WTC11 (cell line): ENCODE measurements around the gene ERC1. TPM values are rescaled to one million over a fixed set of nuclear protein-coding genes. Genes with fewer than 3 reads are reported as not detected.

Experiments used
- ATAC-seq: fragments of 200-7000 bp; cut with Tn5 transposase; 2 replicates; pipeline ENCODE4 v1.10.0; 2021; ENCODE audit warnings: mild to moderate bottlenecking, moderate library complexity
- CTCF ChIA-PET: fragments of 300-600 bp; sonication (Branson Sonifier 250); formaldehyde crosslinking; loops from one replicate; lab custom pipeline; 2021; ENCODE audit warnings: antibody characterized with exemption; lab: Charles Lee
- POLR2A ChIA-PET: fragments of 350-600 bp; sonication (Branson Sonifier 250); formaldehyde crosslinking; loops from one replicate; lab custom pipeline; 2021; ENCODE audit warnings: antibody characterized with exemption; lab: Charles Lee
- DNase-seq: peaks from one replicate; pipeline ENCODE4 v3.0.0; 2021; ENCODE audit warnings: low spot score
- H3K27ac Mint-ChIP-seq: 2 replicates; pipeline ENCODE4 v1.8.0; 2021; ENCODE audit warnings: mixed read lengths
- H3K27me3 Mint-ChIP-seq: 2 replicates; pipeline ENCODE4 v1.8.0; 2021; ENCODE audit warnings: low read depth, mild to moderate bottlenecking, moderate library complexity, mixed read lengths
- H3K36me3 Mint-ChIP-seq: 2 replicates; pipeline ENCODE4 v1.8.0; 2021; ENCODE audit warnings: mixed read lengths
- H3K4me1 Mint-ChIP-seq: 2 replicates; pipeline ENCODE4 v1.8.0; 2022; ENCODE audit warnings: mixed read lengths
- H3K4me3 Mint-ChIP-seq: 2 replicates; pipeline ENCODE4 v1.8.0; 2021; ENCODE audit warnings: mild to moderate bottlenecking, moderate library complexity, mixed read lengths
- H3K9me3 Mint-ChIP-seq: 2 replicates; pipeline ENCODE4 v1.8.0; 2021; ENCODE audit warnings: mixed read lengths
- AR ChIP-seq: fragments of 250-450 bp; sonication (Bioruptor Pico); IDR thresholded peaks from 2 replicates; pipeline ENCODE4 v1.9.0; 2021; ENCODE audit warnings: mild to moderate bottlenecking
- ARID4B ChIP-seq: sonication (generic); formaldehyde crosslinking; IDR thresholded peaks from 2 replicates; pipeline ENCODE4 v1.8.0; 2023; ENCODE audit warnings: missing genetic modification reagents, mild to moderate bottlenecking, borderline replicate concordance
- FOXK1 ChIP-seq: sonication (generic); formaldehyde crosslinking; IDR thresholded peaks from 2 replicates; pipeline ENCODE4 v1.8.0; 2022; ENCODE audit warnings: mild to moderate bottlenecking, moderate library complexity, missing genetic modification reagents
- FOXP4 ChIP-seq: sonication (generic); formaldehyde crosslinking; IDR thresholded peaks from 2 replicates; pipeline ENCODE4 v1.8.0; 2022; ENCODE audit warnings: mild to moderate bottlenecking, missing genetic modification reagents
- KAT7 ChIP-seq: sonication (generic); formaldehyde crosslinking; IDR thresholded peaks from 2 replicates; pipeline ENCODE4 v1.8.1; 2023; ENCODE audit warnings: missing genetic modification reagents, mild to moderate bottlenecking, borderline replicate concordance
- MAX ChIP-seq: sonication (generic); formaldehyde crosslinking; IDR thresholded peaks from 2 replicates; pipeline ENCODE4 v1.8.0; 2022; ENCODE audit warnings: mild to moderate bottlenecking, missing genetic modification reagents
- MYBL2 ChIP-seq: sonication (generic); formaldehyde crosslinking; IDR thresholded peaks from 2 replicates; pipeline ENCODE4 v1.8.1; 2023; ENCODE audit warnings: mild to moderate bottlenecking, moderate library complexity, missing genetic modification reagents
- NFYB ChIP-seq: sonication (generic); formaldehyde crosslinking; conservative IDR thresholded peaks from 2 replicates; pipeline ENCODE4 v1.8.0; 2022; ENCODE audit warnings: low read depth, missing genetic modification reagents
- SMAD3 ChIP-seq: sonication (generic); formaldehyde crosslinking; IDR thresholded peaks from 2 replicates; pipeline ENCODE4 v1.8.0; 2022; ENCODE audit warnings: missing genetic modification reagents, mild to moderate bottlenecking, borderline replicate concordance
- TCF7 ChIP-seq: sonication (generic); formaldehyde crosslinking; IDR thresholded peaks from 2 replicates; pipeline ENCODE4 v1.8.0; 2022; ENCODE audit warnings: mild to moderate bottlenecking, low read depth, missing genetic modification reagents, moderate library complexity
- ZNF219 ChIP-seq: sonication (generic); formaldehyde crosslinking; IDR thresholded peaks from 2 replicates; pipeline ENCODE4 v1.8.0; 2023; ENCODE audit warnings: missing genetic modification reagents, mild to moderate bottlenecking, borderline replicate concordance
- ZNF232 ChIP-seq: sonication (generic); formaldehyde crosslinking; IDR thresholded peaks from 2 replicates; pipeline ENCODE4 v1.8.0; 2022; ENCODE audit warnings: mild to moderate bottlenecking, missing genetic modification reagents
- ZNF416 ChIP-seq: fragments of 250-450 bp; sonication (Bioruptor Pico); IDR thresholded peaks from 2 replicates; pipeline ENCODE4 v1.9.0; 2021; ENCODE audit warnings: mild to moderate bottlenecking, inconsistent platforms
- ZNF423 ChIP-seq: fragments of 250-450 bp; sonication (Bioruptor Pico); IDR thresholded peaks from 2 replicates; pipeline ENCODE4 v2.1.2; 2022; ENCODE audit warnings: mild to moderate bottlenecking, moderate library complexity
- ZNF512 ChIP-seq: sonication (generic); formaldehyde crosslinking; IDR thresholded peaks from 2 replicates; pipeline ENCODE4 v1.8.1; 2022; ENCODE audit warnings: missing genetic modification reagents, borderline replicate concordance
- ZNF671 ChIP-seq: fragments of 250-450 bp; sonication (Bioruptor Pico); IDR thresholded peaks from 2 replicates; pipeline ENCODE4 v1.8.0; 2021; ENCODE audit warnings: mild to moderate bottlenecking
- total RNA-seq: library from RNA; stranded (reverse); gene quantifications from 3 replicates; pipeline ENCODE4 v1.2.3, GENCODE V29; 2021

Gene ERC1
- total RNA-seq, 1 experiment from 2014 or later = 47.5 TPM

- Mint-ChIP-seq H3K9me3 (peaks cover 3% of the 10 kb centered on the region; the same call in 1 of the 2 replicates), H3K4me1 (peaks cover 17% of the 10 kb centered on the region), H3K27me3 (no peaks in the 10 kb centered on the region), H3K27ac (no peak overlapping the region), H3K4me3 (no peak overlapping the region), H3K36me3 (peaks cover 9% of the 10 kb centered on the region; the same call in 1 of the 2 replicates)
- TF ChIP-seq ARID4B (CRISPR knock-in tag) (no peak), ZNF671 (no peak), KAT7 (CRISPR knock-in tag) (no peak), NFYB (CRISPR knock-in tag) (no peak), MYBL2 (CRISPR knock-in tag) (no peak), ZNF219 (CRISPR knock-in tag) (no peak), TCF7 (CRISPR knock-in tag) (no peak)
- DNase-seq (no peak), ATAC-seq (no peak)
- ChIA-PET POLR2A (no interaction called here), CTCF (no interaction called here)
Measured at GRCh38 chr12:1377117-1377516, 386.1 kb downstream of the ERC1 start.

GRCh38 chr12:1377681-1378080, 386.7 kb downstream of the ERC1 start:
- H3K9me3 Mint-ChIP-seq = peaks cover 3% of the 10 kb centered on the region; the same call in 1 of the 2 replicates
- H3K36me3 Mint-ChIP-seq = peaks cover 9% of the 10 kb centered on the region; the same call in 1 of the 2 replicates
- no peak for ATAC-seq
- no peaks in the 10 kb centered on the region for H3K27me3 Mint-ChIP-seq
- POLR2A ChIA-PET = no interaction called here
- DNase-seq = no peak
- peaks cover 17% of the 10 kb centered on the region for H3K4me1 Mint-ChIP-seq
- no peak overlapping the region for H3K4me3 Mint-ChIP-seq
- CTCF ChIA-PET = no interaction called here
- no peak overlapping the region for H3K27ac Mint-ChIP-seq
- no peak for TF ChIP-seq FOXK1 (CRISPR knock-in tag)
- TF ChIP-seq ZNF671 = no peak
- TF ChIP-seq ZNF416 = no peak
- no peak for TF ChIP-seq TCF7 (CRISPR knock-in tag)
- no peak for TF ChIP-seq ZNF512
- no peak for TF ChIP-seq ZNF423 (CRISPR knock-in tag)
- TF ChIP-seq MAX = no peak
- no peak for TF ChIP-seq ZNF232 (CRISPR knock-in tag)
- TF ChIP-seq AR = no peak
- no peak for TF ChIP-seq SMAD3 (CRISPR knock-in tag)
- no peak for TF ChIP-seq FOXP4 (CRISPR knock-in tag)
